Lung (tissue), 12 donors: ENCODE measurements around the gene GNS. TPM values are rescaled to one million over a fixed set of nuclear protein-coding genes. Genes with fewer than 3 reads are reported as not detected.

ENCODE experiments used
- ATAC-seq: fragments of 200-7000 bp; cut with Tn5 transposase; one replicate; pipeline ENCODE4 v1.9.1; 2020; ENCODE audit warnings: moderate number of reproducible peaks; ENCODE audit not compliant: insufficient read depth, low FRiP score
- DNase-seq, 3 donors: peaks; one replicate each; pipeline ENCODE4 v3.0.0-alpha.2; 2013 to 2017
- H3K27ac ChIP-seq, 2 donors: one replicate each; pipeline ENCODE4 v1.5.1; 2013; ENCODE audit warnings: mild to moderate bottlenecking in 2 of 2, moderate library complexity in 2 of 2, control low read depth in 1 of 2, inconsistent platforms in 1 of 2, low read depth in 1 of 2, low read length in 1 of 2
- H3K27me3 ChIP-seq, 3 donors: one replicate each; pipeline ENCODE4 v1.5.1; 2013; ENCODE audit warnings: low read length in 2 of 3; ENCODE audit not compliant: control insufficient read depth in 3 of 3, insufficient read depth in 3 of 3
- H3K36me3 ChIP-seq, 4 donors: one replicate each; pipeline ENCODE4 v1.5.1; 2013; ENCODE audit warnings: low read length in 4 of 4, mild to moderate bottlenecking in 1 of 4, moderate library complexity in 1 of 4; ENCODE audit not compliant: control insufficient read depth in 4 of 4, insufficient read depth in 4 of 4
- H3K4me1 ChIP-seq, 5 donors: one replicate each; pipeline ENCODE4 v1.5.1; 2013; ENCODE audit warnings: low read length in 5 of 5, mild to moderate bottlenecking in 2 of 5, moderate library complexity in 1 of 5; ENCODE audit not compliant: control insufficient read depth in 5 of 5, insufficient read depth in 5 of 5
- H3K4me3 ChIP-seq: one replicate; pipeline ENCODE4 v1.5.1; 2013; ENCODE audit warnings: mild to moderate bottlenecking, control low read depth, moderate library complexity
- H3K9ac ChIP-seq, 2 donors: one replicate each; pipeline ENCODE4 v1.5.1; 2013; ENCODE audit warnings: low read length in 2 of 2, control low read depth in 1 of 2; ENCODE audit not compliant: insufficient read depth in 1 of 2
- H3K9me3 ChIP-seq, 4 donors: one replicate each; pipeline ENCODE4 v1.5.1; 2013; ENCODE audit warnings: low read length in 3 of 4, mild to moderate bottlenecking in 1 of 4, moderate library complexity in 1 of 4; ENCODE audit not compliant: control insufficient read depth in 4 of 4, insufficient read depth in 3 of 4
- CTCF ChIP-seq: IDR thresholded peaks from 2 replicates; pipeline ENCODE4 v1.5.1; 2012; ENCODE audit warnings: mild to moderate bottlenecking; ENCODE audit errors: control extremely low read depth, extremely low read depth
- WGBS, 2 donors: extraction: QIAGEN DNeasy Blood & Tissue Kit; methylation state at CpG; one replicate each; pipeline ENCODE4 v1.1.7; 2013; 5-methylcytosine and 5-hydroxymethylcytosine counted together
- polyA plus RNA-seq, 2 donors: library from polyadenylated mRNA; stranded (reverse); fragments of 200-250 nt; gene quantifications; one replicate each; pipeline ENCODE4 v1.2.1, GENCODE V29; 2013
- total RNA-seq, 2 donors: library from RNA; depleted of rRNA in 1 of 2; stranded (reverse); fragments of >200 nt in 1 of 2; gene quantifications; one replicate each; pipeline ENCODE4 v1.2.1, GENCODE V29; 2014 to 2021
- donor health status: control.
- donor health status: control.
- donor health status: Bipolar disorder and iron deficiency.
- donor health status: healthy.
- donor health status: DM: yes; HTN: yes; CAD: no.

Gene GNS
- total and polyA plus RNA-seq, 4 donors = 27.6 to 149 (median 139) TPM

- Histone ChIP-seq H3K27ac (peak overlapping the region; percentile 52 to 62), H3K4me3 (no peak overlapping the region), H3K27me3 (no peaks in the 10 kb centered on the region), H3K4me1 (peaks cover 6 to 37% (median 21%) of the 10 kb centered on the region in 5 donors), H3K9me3 (no peaks in the 10 kb centered on the region), H3K9ac (no peak overlapping the region), H3K36me3 (peaks cover 0 to under 1% (median 0%) of the 10 kb centered on the region in 4 donors)
- 49 to 71% methylated on average over 4 of the region's 4 CpGs for WGBS, 2 donors
- no peak for TF ChIP-seq CTCF
- ATAC-seq = peak; percentile 50
- DNase-seq = no peak
Measured at GRCh38 chr12:64680235-64680634, 79.0 kb downstream of the GNS start.

GRCh38 chr12:64679487-64680001 lies 79.7 kb downstream of the GNS start:
- ATAC-seq = peak; percentile 61
- WGBS, 2 donors = 20 to 43% methylated on average over 9 of the region's 9 CpGs
- H3K4me1 ChIP-seq = peaks cover 6 to 41% (median 22%) of the 10 kb centered on the region in 5 donors
- H3K9ac ChIP-seq = no peak overlapping the region
- peak overlapping the region; percentile 34 to 62 for H3K27ac ChIP-seq
- H3K9me3 ChIP-seq = no peaks in the 10 kb centered on the region
- H3K36me3 ChIP-seq = no peaks in the 10 kb centered on the region
- no peak for TF ChIP-seq CTCF
- H3K4me3 ChIP-seq = no peak overlapping the region
- peak in 2 of 3 donors; percentile 35 to 48 for DNase-seq
- no peaks in the 10 kb centered on the region for H3K27me3 ChIP-seq

GRCh38 chr12:64678835-64679234 lies 80.4 kb downstream of the GNS start:
- Histone ChIP-seq H3K9ac (no peak overlapping the region), H3K4me3 (no peak overlapping the region), H3K9me3 (no peaks in the 10 kb centered on the region), H3K36me3 (no peaks in the 10 kb centered on the region), H3K27me3 (no peaks in the 10 kb centered on the region), H3K27ac (peak overlapping the region; percentile 34 to 62), H3K4me1 (peaks cover 10 to 49% (median 27%) of the 10 kb centered on the region in 5 donors)
- WGBS, 2 donors = 66 to 74% methylated on average over 5 of the region's 5 CpGs
- DNase-seq = no peak
- no peak for ATAC-seq
- no peak for TF ChIP-seq CTCF

GRCh38 chr12:64678248-64678647 lies 81.0 kb downstream of the GNS start:
- peak overlapping the region; percentile 33 to 56 for H3K27ac ChIP-seq
- no peak for TF ChIP-seq CTCF
- H3K4me1 ChIP-seq = peaks cover 13 to 53% (median 32%) of the 10 kb centered on the region in 5 donors

More at GRCh38 chr12:64678248-64678647, 81.0 kb downstream of the GNS start:
- Histone ChIP-seq H3K27me3 (no peaks in the 10 kb centered on the region), H3K9ac (no peak overlapping the region), H3K36me3 (no peaks in the 10 kb centered on the region), H3K9me3 (no peaks in the 10 kb centered on the region), H3K4me3 (no peak overlapping the region)
- DNase-seq (no peak), ATAC-seq (no peak)
- 80 to 82% methylated on average over 2 of the region's 2 CpGs for WGBS, 2 donors
